Mesendoderm (in vitro differentiated cells): Measurements from ENCODE around the gene STARD3.

Source experiments
- DNase-seq: peaks from one replicate; pipeline ENCODE4 v3.0.0; 2013
- H2AK5ac ChIP-seq: 2 replicates; pipeline ENCODE4 v1.6.1; 2013; ENCODE audit warnings: low read length, inconsistent platforms
- H2BK120ac ChIP-seq: 2 replicates; pipeline ENCODE4 v1.6.1; 2013; ENCODE audit warnings: low read depth, mild to moderate bottlenecking, low read length, moderate library complexity, mixed read lengths
- H2BK15ac ChIP-seq: replicated peaks from 2 replicates; pipeline ENCODE4 v1.6.1; 2013; ENCODE audit warnings: low read depth, mild to moderate bottlenecking, moderate library complexity
- H2BK5ac ChIP-seq: 2 replicates; pipeline ENCODE4 v1.6.1; 2013; ENCODE audit warnings: low read length, inconsistent platforms
- H3K18ac ChIP-seq: 2 replicates; pipeline ENCODE4 v1.6.1; 2013; ENCODE audit warnings: mild to moderate bottlenecking, low read length, mixed read lengths
- H3K23ac ChIP-seq: one replicate; pipeline ENCODE4 v1.6.1; 2013; ENCODE audit warnings: low read length
- H3K27ac ChIP-seq: 2 replicates; pipeline ENCODE4 v1.5.1; 2013; ENCODE audit warnings: low read depth, mild to moderate bottlenecking, inconsistent platforms, low read length, moderate library complexity
- H3K27me3 ChIP-seq: 2 replicates; pipeline ENCODE4 v1.6.1; 2013; ENCODE audit warnings: low read length, control low read depth, mild to moderate bottlenecking, inconsistent platforms; ENCODE audit not compliant: insufficient read depth, poor library complexity
- H3K36me3 ChIP-seq: 2 replicates; pipeline ENCODE4 v1.6.1; 2013; ENCODE audit warnings: low read length, inconsistent platforms; ENCODE audit not compliant: control insufficient read depth, insufficient read depth
- H3K4ac ChIP-seq: one replicate; pipeline ENCODE4 v1.6.1; 2013; ENCODE audit warnings: low read depth, mild to moderate bottlenecking, low read length, moderate library complexity
- H3K4me1 ChIP-seq: 2 replicates; pipeline ENCODE4 v1.6.1; 2013; ENCODE audit warnings: low read depth, low read length, inconsistent platforms; ENCODE audit not compliant: control insufficient read depth
- H3K4me2 ChIP-seq: 2 replicates; pipeline ENCODE4 v1.6.1; 2013; ENCODE audit warnings: low read length
- H3K4me3 ChIP-seq: 2 replicates; pipeline ENCODE4 v1.5.1; 2013; ENCODE audit warnings: mild to moderate bottlenecking, low read length
- H3K56ac ChIP-seq: one replicate; pipeline ENCODE4 v1.6.1; 2013; ENCODE audit warnings: low read length
- H3K79me1 ChIP-seq: 2 replicates; pipeline ENCODE4 v1.6.1; 2013; ENCODE audit warnings: low read length, inconsistent platforms
- H3K79me2 ChIP-seq: 2 replicates; pipeline ENCODE4 v1.6.1; 2013; ENCODE audit warnings: mild to moderate bottlenecking, low read length; ENCODE audit not compliant: control insufficient read depth, insufficient read depth
- H3K9ac ChIP-seq: 2 replicates; pipeline ENCODE4 v1.6.1; 2013; ENCODE audit warnings: low read length, inconsistent platforms
- H4K5ac ChIP-seq: one replicate; pipeline ENCODE4 v1.6.1; 2013; ENCODE audit warnings: low read length
- H4K8ac ChIP-seq: one replicate; pipeline ENCODE4 v1.6.1; 2013; ENCODE audit warnings: low read depth, mild to moderate bottlenecking, control low read depth, low read length, moderate library complexity
- WGBS: extraction: QIAGEN DNeasy Blood & Tissue Kit; methylation state at CpG from one replicate; pipeline ENCODE4 v1.1.7; 2013; ENCODE audit warnings: low lambda C conversion rate, missing lambda C conversion rate; ENCODE audit not compliant: insufficient coverage; ENCODE audit errors: extremely low coverage; 5-methylcytosine and 5-hydroxymethylcytosine counted together

STARD3 gene

DNA sequence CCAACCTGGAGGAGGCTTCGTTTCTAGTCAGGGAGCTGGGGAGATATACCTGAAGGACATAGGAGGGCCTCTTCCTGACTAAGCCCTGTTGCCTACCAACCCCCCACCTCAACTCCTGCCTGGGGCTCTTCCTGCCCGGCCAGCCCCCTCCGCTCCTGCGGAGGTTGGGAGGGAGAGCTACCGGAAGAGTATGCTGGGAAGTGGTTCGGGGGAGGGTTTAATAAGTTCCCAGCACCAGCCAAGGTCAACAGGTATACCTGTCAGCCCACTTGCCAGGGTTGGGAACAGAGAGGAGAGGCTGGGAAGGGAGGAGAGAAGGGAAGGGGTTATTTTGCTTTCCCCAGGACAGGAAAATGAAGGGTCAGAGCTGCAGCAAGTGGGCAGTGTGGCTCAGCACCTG is 5.5 kb upstream of the STARD3 start:
- H4K8ac ChIP-seq, result no peak overlapping the region
- peak overlapping the region; percentile 20 for H3K27ac ChIP-seq
- no peak overlapping the region for H3K4me2 ChIP-seq
- no peak overlapping the region for H4K5ac ChIP-seq
- H3K79me1 ChIP-seq, result no peaks in the 10 kb centered on the region
- no peaks in the 10 kb centered on the region for H3K36me3 ChIP-seq
- no CpG with 5 or more reads among the region's 6 CpGs for WGBS
- H2BK120ac ChIP-seq, result no peak overlapping the region
- H2AK5ac ChIP-seq, result peak overlapping the region; percentile 78
- peak overlapping the region; percentile 28 for H3K4ac ChIP-seq
- H3K56ac ChIP-seq, result peak overlapping the region; percentile 76
- H3K4me1 ChIP-seq, result peaks cover 11% of the 10 kb centered on the region
- no peaks in the 10 kb centered on the region for H3K27me3 ChIP-seq
- no peak overlapping the region for H3K23ac ChIP-seq
- H2BK5ac ChIP-seq, result peak overlapping the region; percentile 74
- no peaks in the 10 kb centered on the region for H3K79me2 ChIP-seq
- H3K18ac ChIP-seq, result peak overlapping the region; percentile 8
- peak; percentile 90 for DNase-seq
- H2BK15ac ChIP-seq, result no peak overlapping the region
- peak overlapping the region; percentile 37 for H3K9ac ChIP-seq
- H3K4me3 ChIP-seq, result no peak overlapping the region

DNA sequence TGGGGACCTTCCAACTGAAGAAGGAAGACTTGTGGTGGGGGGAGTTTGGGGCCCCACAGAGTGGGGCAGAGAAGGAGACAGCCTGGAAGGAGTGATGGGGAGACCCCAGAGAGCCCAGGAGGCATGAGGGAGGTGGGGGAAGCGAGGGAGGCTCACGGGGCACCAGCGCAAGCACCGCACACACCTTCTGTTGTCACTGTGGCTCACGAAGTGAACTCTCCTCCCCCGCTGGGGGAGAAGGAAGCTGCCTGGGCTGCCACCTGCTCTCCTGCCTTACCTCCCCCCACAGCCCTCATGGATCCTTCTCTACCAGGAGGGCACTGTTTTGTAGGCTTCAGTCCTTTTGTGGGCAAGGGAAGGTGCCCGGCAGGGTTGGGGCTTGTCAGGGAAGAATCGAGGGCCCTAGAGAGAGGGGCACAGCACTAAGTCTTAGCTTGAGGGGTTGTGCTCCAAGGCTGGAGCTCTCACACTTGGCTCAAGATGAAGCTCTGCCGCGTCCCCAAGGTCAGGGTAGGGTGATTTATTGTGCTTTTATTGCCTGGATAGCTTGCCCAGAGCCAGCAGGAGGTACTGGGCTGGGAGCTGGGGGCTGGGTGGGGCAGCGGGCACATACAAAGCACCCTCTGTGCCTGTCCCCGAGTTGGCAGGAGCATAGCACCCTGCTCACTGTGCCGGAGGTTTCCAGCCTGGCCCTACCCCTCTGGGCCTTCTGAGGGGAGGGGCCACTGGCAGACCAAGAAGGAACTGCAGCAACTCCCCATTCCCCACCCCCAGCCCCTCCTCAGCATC is 4.6 kb upstream of the STARD3 start:
- no peak overlapping the region for H2BK120ac ChIP-seq
- H2BK15ac ChIP-seq, result no peak overlapping the region
- no peak overlapping the region for H3K18ac ChIP-seq
- H2AK5ac ChIP-seq, result peak overlapping the region; percentile 78
- no peaks in the 10 kb centered on the region for H3K27me3 ChIP-seq
- no peak overlapping the region for H3K27ac ChIP-seq
- peak overlapping the region; percentile 8 for H3K23ac ChIP-seq
- no peak for DNase-seq
- H3K79me2 ChIP-seq, result no peaks in the 10 kb centered on the region
- no peak overlapping the region for H4K8ac ChIP-seq
- H3K4ac ChIP-seq, result no peak overlapping the region
- H3K79me1 ChIP-seq, result no peaks in the 10 kb centered on the region
- peak overlapping the region; percentile 76 for H3K56ac ChIP-seq
- no peaks in the 10 kb centered on the region for H3K36me3 ChIP-seq
- H3K4me1 ChIP-seq, result peaks cover 14% of the 10 kb centered on the region
- H3K4me2 ChIP-seq, result no peak overlapping the region
- no peak overlapping the region for H3K4me3 ChIP-seq
- no peak overlapping the region for H2BK5ac ChIP-seq
- H3K9ac ChIP-seq, result no peak overlapping the region
- WGBS, result no CpG with 5 or more reads among the region's 13 CpGs
- no peak overlapping the region for H4K5ac ChIP-seq

DNA sequence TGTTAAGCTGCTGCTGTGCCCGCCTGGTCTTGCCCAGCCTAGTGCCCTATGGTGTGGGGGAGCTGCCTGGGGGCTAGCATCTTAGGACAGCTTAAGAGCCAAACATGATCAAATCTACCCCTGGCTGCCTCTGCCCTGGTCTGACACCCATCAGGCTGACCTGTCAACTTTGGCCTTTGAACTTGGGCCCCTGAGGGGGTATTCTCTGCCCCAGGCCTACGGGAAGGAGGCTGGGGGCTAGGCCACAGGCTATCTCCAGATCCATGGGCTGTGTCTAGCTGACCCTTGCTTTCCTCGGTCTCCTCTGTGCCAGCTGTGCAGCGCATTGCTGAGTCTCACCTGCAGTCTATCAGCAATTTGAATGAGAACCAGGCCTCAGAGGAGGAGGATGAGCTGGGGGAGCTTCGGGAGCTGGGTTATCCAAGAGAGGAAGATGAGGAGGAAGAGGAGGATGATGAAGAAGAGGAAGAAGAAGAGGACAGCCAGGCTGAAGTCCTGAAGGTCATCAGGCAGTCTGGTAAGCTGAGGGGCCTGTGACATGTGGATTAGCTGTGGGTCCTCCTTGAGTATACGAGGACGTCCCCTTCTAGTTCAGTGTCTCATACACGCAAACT is 3.3 kb upstream of the STARD3 start:
- Histone ChIP-seq H2AK5ac (no peak overlapping the region), H3K79me2 (peaks cover 5% of the 10 kb centered on the region), H2BK5ac (no peak overlapping the region), H3K4me1 (peaks cover 18% of the 10 kb centered on the region), H3K27ac (no peak overlapping the region), H3K79me1 (peaks cover 6% of the 10 kb centered on the region), H3K36me3 (no peaks in the 10 kb centered on the region), H3K27me3 (no peaks in the 10 kb centered on the region), H3K4me2 (no peak overlapping the region), H3K18ac (no peak overlapping the region), H3K4me3 (no peak overlapping the region), H4K5ac (no peak overlapping the region), H3K4ac (no peak overlapping the region), H3K23ac (no peak overlapping the region), H2BK15ac (no peak overlapping the region), H2BK120ac (no peak overlapping the region), H4K8ac (no peak overlapping the region), H3K9ac (no peak overlapping the region), H3K56ac (no peak overlapping the region)
- no CpG with 5 or more reads among the region's 8 CpGs for WGBS
- no peak for DNase-seq

DNA sequence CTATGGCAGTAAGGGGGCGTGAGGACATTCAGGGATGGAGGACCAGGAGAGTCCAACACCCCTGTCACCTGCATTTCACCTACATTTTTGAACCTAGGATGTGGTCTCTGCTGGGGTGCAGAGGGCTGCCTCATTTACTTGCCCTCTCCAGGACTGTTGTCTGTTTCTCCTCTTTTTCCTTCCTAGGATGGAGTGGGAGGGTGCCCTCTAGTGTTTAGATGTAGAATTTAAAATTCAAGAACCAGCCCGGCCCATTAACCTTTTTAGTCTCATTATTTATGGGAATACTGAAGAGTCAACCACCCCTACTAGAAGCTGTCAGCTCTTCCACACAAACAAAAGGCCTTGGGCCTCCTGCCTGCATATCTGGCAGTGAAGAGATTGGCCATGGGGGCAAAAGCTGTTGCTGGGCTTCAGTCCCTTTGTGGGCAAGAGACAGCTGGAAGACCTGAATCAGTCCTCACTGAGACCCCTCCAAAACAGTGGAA is 2.5 kb upstream of the STARD3 start:
- peaks cover 6% of the 10 kb centered on the region for H3K79me1 ChIP-seq
- no peak overlapping the region for H3K27ac ChIP-seq
- no peak overlapping the region for H3K23ac ChIP-seq
- no peak overlapping the region for H4K5ac ChIP-seq
- peaks cover 18% of the 10 kb centered on the region for H3K4me1 ChIP-seq
- no peak overlapping the region for H2BK15ac ChIP-seq
- peak; percentile 64 for DNase-seq
- H2AK5ac ChIP-seq, result no peak overlapping the region
- peak overlapping the region; percentile 69 for H3K56ac ChIP-seq
- no peak overlapping the region for H2BK120ac ChIP-seq
- no peak overlapping the region for H3K18ac ChIP-seq
- H3K4ac ChIP-seq, result no peak overlapping the region
- H3K9ac ChIP-seq, result peak overlapping the region; percentile 21
- H3K4me3 ChIP-seq, result no peak overlapping the region
- no CpG with 5 or more reads among the region's 2 CpGs for WGBS
- no peaks in the 10 kb centered on the region for H3K36me3 ChIP-seq
- H4K8ac ChIP-seq, result no peak overlapping the region
- H3K79me2 ChIP-seq, result peaks cover 7% of the 10 kb centered on the region
- H2BK5ac ChIP-seq, result no peak overlapping the region
- H3K4me2 ChIP-seq, result no peak overlapping the region
- H3K27me3 ChIP-seq, result no peaks in the 10 kb centered on the region

DNA sequence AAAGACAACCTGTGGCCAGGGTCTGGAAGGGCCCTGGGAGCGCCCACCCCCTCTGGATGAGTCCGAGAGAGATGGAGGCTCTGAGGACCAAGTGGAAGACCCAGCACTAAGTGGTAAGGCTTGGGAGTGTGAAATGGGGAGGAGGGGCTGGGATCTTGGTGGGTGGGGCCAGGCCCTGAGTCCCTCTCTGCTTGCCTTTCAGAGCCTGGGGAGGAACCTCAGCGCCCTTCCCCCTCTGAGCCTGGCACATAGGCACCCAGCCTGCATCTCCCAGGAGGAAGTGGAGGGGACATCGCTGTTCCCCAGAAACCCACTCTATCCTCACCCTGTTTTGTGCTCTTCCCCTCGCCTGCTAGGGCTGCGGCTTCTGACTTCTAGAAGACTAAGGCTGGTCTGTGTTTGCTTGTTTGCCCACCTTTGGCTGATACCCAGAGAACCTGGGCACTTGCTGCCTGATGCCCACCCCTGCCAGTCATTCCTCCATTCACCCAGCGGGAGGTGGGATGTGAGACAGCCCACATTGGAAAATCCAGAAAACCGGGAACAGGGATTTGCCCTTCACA is 1.2 kb upstream of the STARD3 start:
- no peak overlapping the region for H3K4ac ChIP-seq
- peak overlapping the region; percentile 0 for H3K9ac ChIP-seq
- peaks cover 20% of the 10 kb centered on the region for H3K4me1 ChIP-seq
- DNase-seq, result peak; percentile 55
- H4K5ac ChIP-seq, result no peak overlapping the region
- peaks cover 7% of the 10 kb centered on the region for H3K79me2 ChIP-seq
- no peak overlapping the region for H2BK5ac ChIP-seq
- peak overlapping the region; percentile 44 for H3K56ac ChIP-seq
- no peak overlapping the region for H2BK120ac ChIP-seq
- no peak overlapping the region for H4K8ac ChIP-seq
- no peaks in the 10 kb centered on the region for H3K27me3 ChIP-seq
- no peak overlapping the region for H3K18ac ChIP-seq
- peaks cover 9% of the 10 kb centered on the region for H3K79me1 ChIP-seq
- no peak overlapping the region for H2AK5ac ChIP-seq
- H2BK15ac ChIP-seq, result no peak overlapping the region
- H3K23ac ChIP-seq, result no peak overlapping the region
- WGBS, result no CpG with 5 or more reads among the region's 8 CpGs
- no peak overlapping the region for H3K27ac ChIP-seq
- no peaks in the 10 kb centered on the region for H3K36me3 ChIP-seq
- H3K4me3 ChIP-seq, result no peak overlapping the region
- H3K4me2 ChIP-seq, result no peak overlapping the region
